HL-60 (cell line): ENCODE results near the gene BLMH.

Source experiments
- CTCF ChIP-seq: IDR thresholded peaks from one replicate; pipeline ENCODE4 v1.5.1; 2011; ENCODE audit warnings: low read length, control low read depth, inconsistent platforms; ENCODE audit not compliant: insufficient read depth
- POLR2AphosphoS5 ChIP-seq: IDR thresholded peaks from 2 replicates; pipeline ENCODE4 v1.6.1; 2012; ENCODE audit warnings: low read depth
- SPI1 ChIP-seq: IDR thresholded peaks from 2 replicates; pipeline ENCODE4 v1.6.1; 2012; ENCODE audit warnings: low read depth, mild to moderate bottlenecking, borderline replicate concordance

- no peak for TF ChIP-seq POLR2AphosphoS5
- TF ChIP-seq CTCF = no peak
- TF ChIP-seq SPI1 = no peak; the same call in 1 of the 2 replicates
Measured at GRCh38 chr17:30323895-30324319, 32.2 kb upstream of the BLMH start.
